Stimulated activated CD4-positive, alpha-beta T cell treated with anti-CD3 and anti-CD28 coated beads, Interleukin-4, amount 100 ng/mL, for 48 hours (primary cell): ENCODE measurements around the gene LDLRAD1.
"Not testable (repeated sequence)": the region's sequence is repeated elsewhere in the genome, so short reads cannot be mapped to it uniquely, and the experiment has no call there.

Source experiments
- DNase-seq, 2 donors: peaks; one replicate each; pipeline ENCODE4 v3.0.0-alpha.2; 2020; ENCODE audit warnings: low read depth in 2 of 2

Gene LDLRAD1

DNA sequence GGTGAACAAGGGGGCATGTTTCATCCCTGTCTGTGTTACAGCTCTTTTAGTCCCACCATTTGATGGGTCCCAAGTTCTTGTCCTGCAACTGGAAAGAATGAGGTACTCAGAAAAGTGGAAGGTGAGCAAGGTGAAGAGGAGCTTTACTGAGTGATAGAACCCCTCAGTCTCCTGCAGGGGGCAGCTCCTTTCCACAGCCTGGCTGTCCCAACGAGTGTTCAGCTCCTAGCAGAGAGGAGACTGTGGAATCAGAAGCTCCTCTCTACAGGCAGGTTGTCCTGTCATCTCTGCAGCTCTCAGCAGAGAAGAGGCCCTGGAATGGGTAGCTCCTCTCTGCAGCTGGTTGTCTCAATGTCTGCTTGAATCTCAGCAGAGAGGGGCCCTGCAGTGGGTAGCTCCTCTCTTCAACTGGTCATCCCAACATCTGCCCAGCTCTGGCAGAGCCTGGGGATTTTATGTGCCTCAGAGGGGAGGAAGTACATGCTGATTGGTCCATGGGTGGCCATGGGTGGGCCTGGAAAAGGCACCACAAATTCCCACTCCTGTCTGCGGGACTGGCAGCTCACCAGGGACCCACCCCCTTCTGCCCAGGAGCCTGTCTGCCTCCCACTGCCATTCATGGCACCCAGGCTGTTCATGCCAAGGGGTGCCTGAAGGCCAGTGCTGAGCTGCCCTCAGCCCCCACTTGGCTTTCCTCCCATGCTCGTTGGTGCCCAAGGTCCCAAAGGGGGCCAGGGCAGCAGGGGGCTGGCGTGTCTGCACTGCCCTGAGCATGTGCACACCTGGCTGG, 25.7 kb downstream of the LDLRAD1 start:
- no peak for DNase-seq

DNA sequence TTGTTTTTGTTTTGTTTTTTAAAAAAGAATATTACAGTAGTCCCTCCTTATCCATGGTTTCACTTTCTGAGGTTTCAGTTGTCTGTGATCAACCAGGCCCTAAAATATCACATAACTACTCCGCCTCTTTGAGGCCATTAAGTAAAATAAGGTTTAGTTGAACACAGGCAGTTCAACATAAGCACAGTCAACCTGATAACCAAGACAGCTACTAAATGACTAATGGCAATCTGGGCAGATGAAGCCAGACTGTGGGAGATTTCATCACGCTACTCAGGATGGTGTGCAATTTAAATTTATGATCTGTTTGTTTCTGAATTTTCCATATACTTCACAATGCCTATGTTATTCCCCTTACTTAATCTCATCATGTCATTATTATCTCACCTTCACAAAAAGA, 30.1 kb downstream of the LDLRAD1 start:
- DNase-seq: no peak

DNA sequence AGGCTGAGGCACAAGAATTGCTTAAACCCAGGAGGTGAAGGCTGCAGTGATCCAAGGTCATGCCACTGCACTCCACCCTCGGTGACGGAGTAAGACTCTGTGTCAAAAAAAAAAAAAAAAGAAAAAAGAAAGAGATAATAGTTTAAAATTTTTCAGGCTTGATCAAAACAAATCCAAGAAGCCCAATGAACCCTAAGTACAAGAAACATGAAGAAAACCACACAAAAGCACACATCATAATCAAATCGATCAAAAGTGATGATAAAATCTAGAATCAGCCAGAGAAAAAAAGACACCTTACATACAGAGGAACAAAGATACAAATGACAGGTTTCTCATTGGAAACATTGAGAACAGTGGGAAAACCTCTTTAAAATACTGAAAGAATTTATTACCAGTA, 31.5 kb downstream of the LDLRAD1 start:
- DNase-seq: no peak

DNA sequence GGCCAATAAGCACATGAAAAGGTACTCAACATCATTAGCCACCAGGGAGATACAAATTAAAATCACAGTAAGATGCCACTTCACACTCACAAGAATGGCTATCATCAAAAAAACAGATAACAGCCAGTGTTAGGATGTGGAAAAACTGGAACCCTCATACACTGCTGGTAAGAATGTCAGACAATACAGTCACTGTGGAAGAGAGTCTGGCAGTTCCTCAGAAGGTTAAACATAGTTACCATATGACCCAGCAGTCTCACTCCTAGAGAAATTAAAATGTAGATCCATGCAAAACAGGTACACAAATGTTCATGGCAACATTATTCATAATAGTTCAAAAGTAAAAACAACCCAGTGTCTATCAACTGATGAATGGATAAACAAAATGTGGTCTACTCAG, 33.3 kb downstream of the LDLRAD1 start:
- no peak for DNase-seq

DNA sequence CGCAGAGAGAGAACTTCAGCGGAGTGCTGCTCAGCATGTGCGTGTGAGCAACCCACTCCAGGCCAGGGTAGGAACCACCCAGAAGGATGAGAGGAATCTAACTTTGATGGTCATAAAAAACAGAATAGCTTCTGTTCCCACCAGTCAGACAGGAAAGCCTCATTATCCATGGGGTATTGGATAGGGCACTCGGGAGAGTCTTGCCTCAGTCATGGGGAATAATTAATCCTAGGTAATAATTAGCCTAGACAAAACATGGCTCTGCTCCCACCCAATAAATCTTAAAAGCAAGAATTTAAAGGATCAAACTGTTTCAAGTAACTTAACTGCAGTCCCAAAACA, 35.3 kb downstream of the LDLRAD1 start:
- no peak for DNase-seq

DNA sequence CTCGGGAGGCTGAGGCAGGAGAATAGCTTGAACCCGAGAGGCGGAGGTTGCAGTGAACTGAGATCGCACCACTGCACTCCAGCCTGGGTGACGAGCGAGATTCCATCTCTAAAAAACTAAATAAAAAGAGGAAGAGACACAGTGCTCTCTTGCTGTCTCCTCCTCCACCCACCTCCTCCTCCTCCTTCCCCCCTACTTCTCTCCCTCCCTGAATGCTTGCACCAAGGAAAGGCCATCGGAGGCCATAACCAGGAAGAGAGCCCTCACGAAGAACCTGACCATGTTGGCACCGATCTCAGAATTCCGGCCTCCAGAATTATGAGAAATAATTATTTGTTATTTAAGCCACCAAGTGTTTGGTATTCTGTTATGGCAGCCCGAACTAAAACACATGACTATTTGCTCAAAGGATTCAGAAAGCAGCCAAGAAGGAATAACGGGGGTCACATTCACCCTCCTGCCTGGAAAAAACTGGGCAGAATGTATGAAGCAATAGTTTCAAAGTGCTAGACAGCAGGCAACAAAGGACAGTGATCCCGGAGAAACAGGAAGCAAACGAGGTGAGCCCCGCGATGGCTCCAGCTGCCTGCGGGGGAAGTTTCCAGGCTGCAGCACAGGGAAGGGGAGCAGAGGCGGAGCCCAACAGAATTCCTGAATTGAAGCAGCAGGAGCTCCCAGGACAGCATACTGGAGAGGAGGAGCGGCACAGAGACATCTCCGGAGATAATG, 35.8 kb downstream of the LDLRAD1 start:
- DNase-seq: no peak

DNA sequence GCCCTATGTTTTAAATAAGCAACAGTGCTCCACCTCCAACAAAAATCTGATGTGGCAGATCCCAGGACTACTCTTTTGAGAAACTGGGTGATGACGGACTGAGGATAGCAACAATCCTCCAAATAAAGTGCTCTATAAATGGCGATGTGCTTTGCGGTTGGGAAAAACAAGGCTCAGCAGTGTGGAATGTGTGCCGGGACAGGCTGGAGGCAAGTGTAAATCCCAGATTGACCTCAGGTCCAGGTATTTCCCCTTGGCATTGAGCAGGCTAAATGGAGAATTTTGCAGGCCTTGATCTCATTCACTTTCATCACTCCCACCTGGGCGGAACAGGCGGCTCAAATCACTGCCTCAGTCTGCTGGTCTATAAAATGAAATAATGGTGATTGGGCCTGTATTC, 36.8 kb downstream of the LDLRAD1 start:
- DNase-seq: no peak

DNA sequence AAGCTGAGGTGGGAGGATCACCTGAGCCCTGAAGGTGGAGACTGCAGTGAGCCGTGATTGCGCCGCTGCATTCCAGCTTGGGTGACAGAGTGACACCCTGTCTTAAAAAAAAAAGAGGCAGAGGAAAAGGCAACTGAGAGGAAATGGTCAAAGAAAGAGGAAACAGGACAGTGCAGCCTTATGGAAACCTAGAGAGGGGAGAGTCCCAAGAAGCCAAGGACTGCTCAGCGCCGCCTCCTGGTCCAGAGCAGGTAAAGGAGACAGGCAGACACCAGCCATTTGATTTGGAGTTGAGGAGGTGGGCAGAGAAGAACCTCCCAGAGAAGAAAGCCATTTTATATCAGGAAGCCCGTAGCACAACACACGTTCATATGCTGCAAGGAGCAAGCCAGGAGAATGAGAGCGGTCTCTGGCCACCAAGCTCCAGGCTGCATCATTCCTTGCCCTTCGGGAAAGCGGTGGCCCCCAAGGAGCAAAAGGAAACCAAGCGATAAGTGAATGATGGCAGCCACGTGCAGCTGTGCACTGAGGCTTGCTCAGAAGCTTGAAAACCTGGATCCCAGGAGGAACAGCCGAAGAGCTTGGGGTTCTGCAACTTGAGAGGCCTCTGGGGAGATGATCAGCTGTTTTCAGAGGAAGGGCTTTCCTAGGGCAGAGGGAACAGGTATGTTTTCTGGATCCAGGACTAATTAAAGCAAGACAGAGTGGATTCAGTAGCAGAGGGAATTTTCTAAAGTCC, 38.1 kb downstream of the LDLRAD1 start:
- no peak for DNase-seq

DNA sequence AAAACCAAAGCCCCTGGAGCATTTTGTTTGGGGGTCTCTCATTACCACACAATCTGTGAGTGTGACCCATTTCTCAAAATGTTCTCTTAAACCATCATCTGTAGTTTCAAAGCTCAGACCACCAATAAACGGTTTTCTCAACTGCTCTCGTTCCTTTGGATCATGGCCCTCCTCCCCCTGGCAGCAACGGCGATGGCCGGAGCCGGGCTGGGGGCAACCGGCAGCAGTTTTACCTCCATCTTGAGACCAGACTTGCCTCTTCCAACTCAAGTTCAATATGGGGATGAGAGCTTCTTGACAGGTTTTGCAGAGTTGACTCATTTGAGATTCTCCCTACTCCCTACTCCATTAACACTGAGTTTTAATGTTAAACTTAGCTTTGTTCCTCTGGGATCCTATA, 42.1 kb downstream of the LDLRAD1 start:
- no peak for DNase-seq

DNA sequence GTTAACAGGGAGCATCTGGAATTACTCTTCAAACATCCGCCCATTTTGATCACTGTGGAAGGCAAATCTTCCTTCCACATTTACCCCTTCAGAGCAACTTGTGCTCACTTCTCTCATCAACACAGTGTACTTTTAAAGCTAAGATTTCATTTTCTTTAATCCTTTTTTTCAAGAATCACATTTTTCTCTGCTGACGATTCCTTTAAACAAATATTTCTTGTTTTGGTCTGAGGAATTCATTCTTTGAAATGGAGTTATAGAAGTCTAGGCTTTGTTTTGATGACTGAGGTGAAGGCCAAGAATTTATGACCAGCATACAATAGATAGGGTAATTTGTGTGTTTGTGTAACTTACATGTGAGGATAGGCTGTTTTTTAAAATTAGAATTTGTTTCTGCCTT, 46.3 kb downstream of the LDLRAD1 start:
- DNase-seq: no peak

DNA sequence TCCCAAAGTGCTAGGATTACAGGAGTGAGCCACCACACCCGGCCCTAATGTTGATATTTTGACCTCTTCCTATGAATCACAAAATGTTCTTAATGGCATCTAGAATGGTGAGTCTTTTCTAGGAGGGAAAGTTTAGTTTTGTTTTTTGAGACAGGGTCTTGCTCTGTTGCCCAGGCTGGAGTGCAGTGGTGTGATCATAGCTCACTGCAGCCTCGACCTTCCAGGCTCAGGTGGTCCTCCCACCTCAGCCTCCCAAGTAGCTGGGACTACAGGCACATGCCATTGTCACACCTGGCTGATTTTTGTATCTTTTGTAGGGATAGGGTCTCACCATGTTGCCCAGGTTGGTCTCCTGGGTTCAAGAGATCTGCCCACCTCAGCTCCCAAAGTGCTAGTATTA, 48.7 kb downstream of the LDLRAD1 start:
- not testable (repeated sequence) for DNase-seq

DNA sequence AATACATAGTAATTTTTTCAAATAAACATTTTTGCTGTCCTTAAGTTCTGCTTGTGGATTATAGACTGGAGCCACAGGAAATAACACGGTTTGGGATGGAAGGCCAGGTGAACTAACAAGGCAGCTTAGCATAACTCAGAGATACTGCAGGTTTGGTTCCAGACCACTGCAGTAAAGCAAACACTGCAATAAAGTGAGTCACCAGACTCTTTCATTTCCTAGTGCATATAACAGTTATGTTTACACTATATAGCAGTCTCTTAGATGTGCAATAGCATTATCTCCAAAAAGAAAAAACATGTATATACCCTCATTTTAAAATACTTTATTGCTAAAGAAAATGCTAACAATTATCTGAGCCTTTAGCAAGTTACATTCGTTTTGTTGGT, 49.9 kb downstream of the LDLRAD1 start:
- DNase-seq: no peak

DNA sequence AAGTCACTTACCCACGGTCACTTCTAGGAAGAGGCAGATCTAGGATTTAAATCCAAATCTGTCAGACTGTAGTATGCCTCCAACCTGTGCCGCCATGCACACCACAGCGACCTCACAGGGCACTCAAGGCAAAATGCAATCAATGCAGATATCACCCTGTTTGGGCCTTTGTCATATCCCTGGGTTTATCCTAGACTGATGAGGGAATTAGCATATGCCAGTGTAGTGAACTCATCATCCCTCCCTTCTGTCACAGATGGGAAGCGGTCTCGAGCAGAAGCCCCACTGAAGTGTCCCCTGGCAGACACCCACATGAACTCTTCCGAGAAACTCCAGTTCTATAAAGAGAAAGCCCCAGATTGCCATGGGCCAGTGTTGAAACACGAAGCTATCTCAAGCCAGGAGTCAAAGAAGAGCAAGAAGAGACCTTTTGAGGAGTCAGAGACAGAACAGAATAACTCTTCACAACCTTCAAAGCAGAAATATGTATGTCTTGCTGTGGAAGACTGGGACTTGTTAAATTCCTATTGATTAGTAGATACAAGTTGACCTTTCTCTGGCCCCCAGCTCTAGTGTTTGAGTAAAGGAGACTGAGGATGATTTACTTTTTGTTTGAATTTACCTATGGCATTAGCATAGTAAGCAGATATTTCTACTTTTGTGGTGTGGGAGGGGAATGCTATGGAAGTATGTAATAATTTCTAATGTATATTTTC, 50.4 kb downstream of the LDLRAD1 start:
- DNase-seq: no peak

DNA sequence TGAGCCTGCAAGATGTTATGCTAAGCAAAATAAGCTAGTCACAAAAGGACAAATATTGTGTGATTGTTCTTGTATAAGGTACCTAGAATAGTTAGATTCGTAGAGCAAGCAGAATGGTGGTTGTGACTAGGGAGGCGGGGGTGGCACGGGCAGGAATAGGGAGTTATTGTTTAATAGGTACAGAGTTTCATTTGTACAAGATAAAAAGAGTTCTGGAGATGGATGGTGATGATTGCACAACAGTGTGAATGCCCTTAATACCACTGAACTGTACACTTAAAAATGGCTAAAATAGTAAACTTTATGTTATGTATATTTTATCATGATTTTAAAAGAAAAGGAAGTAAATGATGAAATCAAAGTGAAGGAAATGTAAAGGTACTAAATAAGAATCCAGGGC, 51.2 kb downstream of the LDLRAD1 start:
- DNase-seq: no peak

DNA sequence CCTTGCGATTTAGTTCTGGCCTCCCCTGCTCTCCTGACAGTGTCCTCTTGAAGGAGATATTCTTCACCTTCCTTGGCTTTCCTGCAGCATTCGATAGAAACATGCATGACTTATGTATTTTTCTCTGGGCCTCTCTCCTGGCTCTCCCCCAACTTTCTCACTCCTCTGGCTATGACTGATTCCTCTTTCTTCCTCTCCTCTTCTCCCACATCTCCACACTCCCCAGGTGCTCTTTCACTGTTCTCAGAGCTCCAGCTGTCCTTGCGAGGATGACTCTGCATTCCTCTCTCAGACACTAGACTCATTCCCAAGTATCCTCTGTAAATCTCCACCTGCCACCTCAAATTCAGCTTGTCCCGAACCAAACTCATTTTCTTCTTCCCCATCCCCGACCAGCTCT, 53.9 kb downstream of the LDLRAD1 start:
- DNase-seq: no peak

DNA sequence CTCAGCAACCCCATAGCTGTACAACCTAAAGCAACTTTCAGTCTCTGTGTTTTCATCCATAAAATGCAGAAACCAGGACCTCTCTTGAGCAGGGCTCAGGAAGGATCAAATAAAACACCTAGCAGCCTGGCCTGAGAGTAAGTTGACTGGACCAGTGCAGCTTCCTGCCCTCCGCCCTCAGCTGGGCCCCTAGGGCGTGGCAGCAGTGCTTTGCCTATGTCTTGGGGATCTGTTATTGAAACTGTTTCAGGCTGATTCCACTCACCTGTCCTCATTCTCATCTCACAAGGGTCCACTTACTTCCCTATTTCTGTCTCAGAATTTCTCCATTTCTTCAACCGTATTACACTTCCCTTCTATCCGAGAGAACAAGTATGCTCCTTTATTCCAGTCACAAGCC, 54.5 kb downstream of the LDLRAD1 start:
- DNase-seq: no peak

DNA sequence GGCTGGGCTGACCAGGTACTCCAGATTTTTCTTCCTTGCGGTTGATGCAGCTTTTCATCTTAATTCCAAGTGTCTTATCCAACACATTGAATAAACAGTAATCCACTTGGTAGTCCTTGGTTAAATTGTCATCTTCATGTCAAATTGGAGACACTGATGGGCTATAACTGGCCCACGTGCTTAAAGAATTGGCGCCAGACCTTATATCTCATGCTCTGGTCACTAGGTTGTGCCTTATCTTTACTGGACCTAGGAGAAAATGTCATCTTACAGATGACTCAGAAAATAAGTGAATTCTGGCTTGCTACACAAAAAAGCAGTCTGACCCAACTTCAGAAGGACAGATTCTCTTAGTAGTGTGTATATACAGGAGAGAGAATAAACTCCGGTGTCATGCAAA, 55.6 kb downstream of the LDLRAD1 start:
- no peak for DNase-seq

DNA sequence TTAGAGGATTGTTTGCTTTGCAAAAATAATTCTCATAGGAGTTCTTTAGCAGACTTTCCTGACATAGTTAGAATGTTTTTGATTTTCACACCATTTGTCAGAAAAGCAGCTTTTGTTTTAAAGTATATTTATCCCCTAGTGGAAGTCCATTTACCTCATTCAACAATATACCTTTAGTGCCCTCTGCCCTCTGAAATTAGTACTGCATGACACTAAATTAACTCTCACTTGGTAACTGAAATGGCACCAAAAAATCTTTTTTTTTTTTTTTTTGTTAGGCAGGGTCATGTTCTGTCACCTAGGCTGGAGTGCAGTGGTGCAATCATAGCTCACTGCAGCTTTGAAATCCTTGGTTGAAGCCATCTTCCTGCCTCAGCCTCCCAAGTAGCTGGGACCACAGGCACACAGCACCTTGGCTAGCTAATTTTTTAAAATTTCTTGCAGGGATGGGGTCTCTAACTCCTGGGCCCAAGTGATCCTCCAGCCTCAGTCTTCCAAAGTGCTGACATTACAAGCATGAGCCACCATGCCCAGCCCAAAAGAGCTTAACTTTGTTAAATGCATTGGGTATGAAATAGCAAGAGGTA, 58.2 kb downstream of the LDLRAD1 start:
- DNase-seq: no peak
